ENCODE results near the gene C1orf122.

The C1orf122 gene

DNA sequence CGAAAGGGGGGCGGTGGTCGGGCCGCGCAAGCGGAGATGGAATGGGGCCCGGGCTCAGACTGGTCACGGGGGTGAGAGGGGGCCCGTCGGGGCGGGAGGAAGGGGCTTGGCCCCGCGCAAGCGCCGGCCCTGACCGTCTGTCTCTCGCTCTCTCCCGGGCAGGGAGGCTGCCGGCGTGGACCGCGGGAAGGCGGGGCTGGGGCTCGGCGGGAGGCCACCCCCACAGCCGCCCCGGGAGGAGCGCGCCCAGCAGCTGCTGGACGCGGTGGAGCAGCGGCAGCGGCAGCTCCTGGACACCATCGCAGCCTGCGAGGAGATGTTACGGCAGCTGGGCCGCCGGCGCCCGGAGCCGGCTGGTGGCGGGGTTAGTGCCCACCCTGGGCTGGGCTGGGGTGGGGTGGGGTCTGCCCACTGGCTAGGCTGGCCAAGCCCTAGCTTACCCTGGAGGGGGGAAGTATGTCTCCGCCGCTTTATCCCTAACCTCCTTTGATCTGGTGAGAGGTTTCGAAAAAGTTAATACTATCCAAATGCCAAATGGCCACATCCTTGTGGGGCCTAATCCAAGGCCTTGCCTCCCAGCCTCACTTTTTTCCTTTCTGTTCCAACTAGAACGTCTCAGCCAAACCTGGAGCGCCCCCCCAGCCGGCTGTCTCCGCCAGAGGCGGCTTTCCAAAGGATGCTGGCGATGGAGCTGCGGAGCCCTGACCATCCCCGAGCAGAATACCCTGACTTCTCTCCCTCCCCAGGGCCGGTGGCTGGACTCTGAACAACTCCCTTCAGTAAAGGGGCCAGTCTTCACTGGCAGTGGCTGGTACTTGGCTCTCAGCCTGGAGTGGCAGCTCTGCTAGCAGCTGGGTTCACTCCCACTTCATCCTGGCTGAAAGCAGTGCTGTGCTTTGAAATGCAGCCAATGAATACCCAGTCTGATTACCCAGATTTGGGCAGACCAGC, 1.1 kb downstream of the C1orf122 start:
- H3K36me3 ChIP-seq (ENCODE audit: insufficient read depth, low read length) = peaks cover 31% of the 10 kb centered on the region

DNA sequence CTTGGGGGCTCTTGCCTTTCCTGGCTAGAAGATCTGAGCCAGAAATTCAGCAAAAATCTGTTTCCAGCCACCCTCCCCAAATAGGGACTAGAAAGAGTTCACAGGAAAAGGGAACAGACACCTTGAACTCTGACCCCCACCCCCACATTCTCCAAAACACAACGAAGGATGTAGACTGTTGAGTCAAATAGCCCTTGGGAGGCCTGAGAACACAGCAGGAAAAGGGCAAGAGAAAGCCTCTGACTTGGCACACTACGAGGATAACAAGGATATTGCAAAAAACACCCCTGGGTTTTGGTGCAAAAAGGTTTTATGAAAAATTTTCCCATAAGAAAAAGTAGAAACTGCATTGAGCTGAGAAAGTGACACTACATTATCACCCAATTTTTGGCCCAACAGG, 2.4 kb downstream of the C1orf122 start:
- Histone ChIP-seq H3K9ac (ENCODE audit: low read length) (no peak overlapping the region), H3K36me3 (ENCODE audit: insufficient read depth, low read length) (peaks cover 23% of the 10 kb centered on the region), H3K9me3 (ENCODE audit: low read length) (no peaks in the 10 kb centered on the region), H3K4me3 (ENCODE audit: low read depth in 1 of 2, low read length in 2 of 2) (no peak overlapping the region), H3K27me3 (ENCODE audit: control insufficient read depth in 1 of 2, insufficient read depth in 2 of 2, low read length in 2 of 2) (no peaks in the 10 kb centered on the region), H3K27ac (ENCODE audit: low read depth, low read length) (no peak overlapping the region), H3K4me1 (ENCODE audit: insufficient read depth, low read length) (peaks cover 24% of the 10 kb centered on the region)

More for the DNA sequence above, 1.1 kb downstream of the C1orf122 start:
- Histone ChIP-seq H3K4me3 (ENCODE audit: low read depth in 1 of 2, low read length in 2 of 2) (peak overlapping the region; percentile 63 to 67), H3K9me3 (ENCODE audit: low read length) (no peaks in the 10 kb centered on the region), H3K27me3 (ENCODE audit: control insufficient read depth in 1 of 2, insufficient read depth in 2 of 2, low read length in 2 of 2) (no peaks in the 10 kb centered on the region), H3K9ac (ENCODE audit: low read length) (peak overlapping the region; percentile 63), H3K27ac (ENCODE audit: low read depth, low read length) (peak overlapping the region; percentile 62), H3K4me1 (ENCODE audit: insufficient read depth, low read length) (peaks cover 24% of the 10 kb centered on the region)

DNA sequence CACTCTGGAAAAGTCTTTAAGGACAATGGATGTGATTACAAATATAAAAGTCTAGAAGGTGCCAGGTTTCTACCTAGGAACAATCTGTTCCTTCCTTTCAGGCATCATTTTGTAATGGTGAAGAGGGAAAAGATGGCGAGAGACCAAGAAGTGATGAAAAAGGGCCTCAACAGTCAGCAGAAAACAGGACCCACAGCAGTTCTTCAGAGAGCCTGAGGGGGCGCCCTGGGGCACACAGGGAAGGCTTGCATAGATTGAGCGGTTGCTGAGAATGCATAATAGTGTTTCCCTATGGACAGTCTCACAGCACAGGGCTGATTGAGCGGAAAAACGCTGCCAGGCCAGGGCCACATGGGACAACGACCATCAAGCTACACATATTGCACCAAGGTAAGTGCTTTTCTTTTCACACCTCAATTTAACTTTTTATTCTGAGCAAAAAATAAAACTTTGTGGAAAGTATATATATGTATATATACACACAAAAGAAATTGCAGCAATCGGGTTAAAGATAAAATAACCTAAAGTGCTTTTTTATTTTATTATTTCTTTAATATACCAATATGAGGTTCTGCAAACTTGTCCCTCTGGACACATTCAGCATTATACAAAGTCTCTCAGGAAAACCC, 3.6 kb downstream of the C1orf122 start:
- Histone ChIP-seq H3K4me1 (ENCODE audit: insufficient read depth, low read length) (peaks cover 24% of the 10 kb centered on the region), H3K27me3 (ENCODE audit: control insufficient read depth in 1 of 2, insufficient read depth in 2 of 2, low read length in 2 of 2) (no peaks in the 10 kb centered on the region), H3K9me3 (ENCODE audit: low read length) (no peaks in the 10 kb centered on the region), H3K9ac (ENCODE audit: low read length) (no peak overlapping the region), H3K27ac (ENCODE audit: low read depth, low read length) (no peak overlapping the region), H3K36me3 (ENCODE audit: insufficient read depth, low read length) (peaks cover 25% of the 10 kb centered on the region), H3K4me3 (ENCODE audit: low read depth in 1 of 2, low read length in 2 of 2) (no peak overlapping the region)

- Histone ChIP-seq H3K27ac (ENCODE audit: low read depth, low read length) (no peak overlapping the region), H3K9ac (ENCODE audit: low read length) (no peak overlapping the region), H3K27me3 (ENCODE audit: control insufficient read depth in 1 of 2, insufficient read depth in 2 of 2, low read length in 2 of 2) (no peaks in the 10 kb centered on the region)
These were observed 6.0 kb downstream of the C1orf122 start for GRCh38 chr1:37813529-37814145.

GRCh38 chr1:37814252-37814651, 6.7 kb downstream of the C1orf122 start:
- Histone ChIP-seq H3K4me1 (ENCODE audit: insufficient read depth, low read length) (peaks cover 8% of the 10 kb centered on the region), H3K27ac (ENCODE audit: low read depth, low read length) (no peak overlapping the region), H3K4me3 (ENCODE audit: low read depth in 1 of 2, low read length in 2 of 2) (no peak overlapping the region), H3K27me3 (ENCODE audit: control insufficient read depth in 1 of 2, insufficient read depth in 2 of 2, low read length in 2 of 2) (no peaks in the 10 kb centered on the region), H3K36me3 (ENCODE audit: insufficient read depth, low read length) (peaks cover 28% of the 10 kb centered on the region), H3K9ac (ENCODE audit: low read length) (no peak overlapping the region), H3K9me3 (ENCODE audit: low read length) (no peaks in the 10 kb centered on the region)

More at GRCh38 chr1:37813529-37814145, 6.0 kb downstream of the C1orf122 start:
- H3K4me1 ChIP-seq (ENCODE audit: insufficient read depth, low read length) = peaks cover 12% of the 10 kb centered on the region
- H3K36me3 ChIP-seq (ENCODE audit: insufficient read depth, low read length) = peaks cover 28% of the 10 kb centered on the region
- H3K4me3 ChIP-seq (ENCODE audit: low read depth in 1 of 2, low read length in 2 of 2) = no peak overlapping the region
- no peaks in the 10 kb centered on the region for H3K9me3 ChIP-seq (ENCODE audit: low read length)

- peaks cover 43% of the 10 kb centered on the region for H3K36me3 ChIP-seq (ENCODE audit: insufficient read depth, low read length)
- H3K9ac ChIP-seq (ENCODE audit: low read length) = no peak overlapping the region
These were observed 9.9 kb downstream of the C1orf122 start for GRCh38 chr1:37817481-37817880.

GRCh38 chr1:37821481-37821880, 13.9 kb downstream of the C1orf122 start:
- Histone ChIP-seq H3K27ac (ENCODE audit: low read depth, low read length) (no peak overlapping the region), H3K9me3 (ENCODE audit: low read length) (no peaks in the 10 kb centered on the region), H3K27me3 (ENCODE audit: control insufficient read depth in 1 of 2, insufficient read depth in 2 of 2, low read length in 2 of 2) (no peaks in the 10 kb centered on the region), H3K36me3 (ENCODE audit: insufficient read depth, low read length) (peaks cover 44% of the 10 kb centered on the region), H3K9ac (ENCODE audit: low read length) (no peak overlapping the region), H3K4me3 (ENCODE audit: low read depth in 1 of 2, low read length in 2 of 2) (no peak overlapping the region), H3K4me1 (ENCODE audit: insufficient read depth, low read length) (no peaks in the 10 kb centered on the region)

More at GRCh38 chr1:37817481-37817880, 9.9 kb downstream of the C1orf122 start:
- no peaks in the 10 kb centered on the region for H3K27me3 ChIP-seq (ENCODE audit: control insufficient read depth in 1 of 2, insufficient read depth in 2 of 2, low read length in 2 of 2)
- H3K9me3 ChIP-seq (ENCODE audit: low read length) = no peaks in the 10 kb centered on the region
- no peaks in the 10 kb centered on the region for H3K4me1 ChIP-seq (ENCODE audit: insufficient read depth, low read length)
- no peak overlapping the region for H3K4me3 ChIP-seq (ENCODE audit: low read depth in 1 of 2, low read length in 2 of 2)
- no peak overlapping the region for H3K27ac ChIP-seq (ENCODE audit: low read depth, low read length)

DNA sequence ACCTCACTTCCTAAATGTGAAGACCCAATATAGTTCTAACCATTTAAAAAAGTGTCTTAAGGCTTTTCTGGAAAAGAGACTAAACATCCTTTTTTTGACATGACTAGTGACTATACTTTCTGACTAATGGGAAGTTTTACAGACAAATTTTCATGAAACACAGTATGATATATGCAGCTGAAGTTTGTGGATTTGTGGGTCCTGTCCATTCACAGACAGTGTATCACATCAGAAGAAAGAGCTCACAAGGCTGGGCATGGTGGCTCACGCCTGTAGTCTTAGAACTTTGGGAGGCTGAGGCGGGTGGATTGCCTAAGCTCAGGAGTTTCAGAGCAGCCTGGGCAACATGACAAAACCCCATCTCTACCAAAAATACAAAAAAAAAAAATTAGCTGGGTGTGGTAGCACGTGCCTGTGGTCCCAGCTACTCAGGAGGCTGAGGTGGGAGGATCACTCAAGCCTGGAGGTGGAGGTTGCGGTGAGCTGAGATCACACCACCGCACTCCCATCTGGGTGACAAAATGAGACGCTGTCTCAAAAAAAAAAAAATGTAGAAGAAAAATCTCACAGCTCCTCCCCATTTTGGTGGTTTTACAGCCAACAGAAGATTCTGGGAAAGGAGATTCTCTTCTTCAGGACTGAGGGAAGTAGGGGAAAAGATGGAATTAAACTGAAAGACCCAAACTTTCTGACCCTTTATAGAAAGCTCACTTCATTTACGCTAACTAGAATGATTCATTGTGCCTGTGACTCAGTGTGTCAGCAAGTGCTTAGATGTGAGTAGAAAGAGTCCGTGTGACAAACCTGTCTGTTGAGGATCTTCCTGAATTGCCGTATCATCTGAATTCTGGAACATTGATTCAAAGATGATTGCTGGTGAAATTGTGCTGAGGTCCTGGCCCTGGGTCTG, 15.6 kb downstream of the C1orf122 start:
- Histone ChIP-seq H3K9me3 (ENCODE audit: low read length) (no peaks in the 10 kb centered on the region), H3K36me3 (ENCODE audit: insufficient read depth, low read length) (peaks cover 37% of the 10 kb centered on the region), H3K27ac (ENCODE audit: low read depth, low read length) (no peak overlapping the region), H3K9ac (ENCODE audit: low read length) (no peak overlapping the region), H3K4me3 (ENCODE audit: low read depth in 1 of 2, low read length in 2 of 2) (no peak overlapping the region), H3K4me1 (ENCODE audit: insufficient read depth, low read length) (no peaks in the 10 kb centered on the region), H3K27me3 (ENCODE audit: control insufficient read depth in 1 of 2, insufficient read depth in 2 of 2, low read length in 2 of 2) (no peaks in the 10 kb centered on the region)

GRCh38 chr1:37824001-37824400, 16.4 kb downstream of the C1orf122 start:
- Histone ChIP-seq H3K4me1 (ENCODE audit: insufficient read depth, low read length) (no peaks in the 10 kb centered on the region), H3K27me3 (ENCODE audit: control insufficient read depth in 1 of 2, insufficient read depth in 2 of 2, low read length in 2 of 2) (no peaks in the 10 kb centered on the region), H3K4me3 (ENCODE audit: low read depth in 1 of 2, low read length in 2 of 2) (no peak overlapping the region), H3K36me3 (ENCODE audit: insufficient read depth, low read length) (peaks cover 37% of the 10 kb centered on the region), H3K9me3 (ENCODE audit: low read length) (no peaks in the 10 kb centered on the region), H3K9ac (ENCODE audit: low read length) (no peak overlapping the region), H3K27ac (ENCODE audit: low read depth, low read length) (no peak overlapping the region)

DNA sequence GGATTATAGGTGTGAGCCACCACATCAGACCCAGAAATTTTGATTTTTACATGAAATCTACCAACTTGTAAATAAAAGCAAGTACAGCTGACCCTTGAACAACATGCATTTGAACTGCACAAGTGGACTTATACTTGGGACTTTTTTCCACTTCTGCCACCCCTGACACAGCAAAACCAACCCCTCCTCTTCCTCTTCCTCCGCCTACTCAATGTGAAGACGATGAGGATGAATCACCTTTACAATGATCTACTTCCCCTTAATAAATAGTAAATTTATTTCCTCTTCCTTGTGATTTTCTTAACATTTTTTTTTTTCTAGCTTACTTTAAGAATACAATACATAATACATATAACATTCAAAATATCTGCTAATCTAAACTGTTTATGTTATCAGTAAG, 17.9 kb downstream of the C1orf122 start:
- no peaks in the 10 kb centered on the region for H3K27me3 ChIP-seq (ENCODE audit: control insufficient read depth in 1 of 2, insufficient read depth in 2 of 2, low read length in 2 of 2)
- no peak overlapping the region for H3K9ac ChIP-seq (ENCODE audit: low read length)
- no peaks in the 10 kb centered on the region for H3K9me3 ChIP-seq (ENCODE audit: low read length)
- no peak overlapping the region for H3K4me3 ChIP-seq (ENCODE audit: low read depth in 1 of 2, low read length in 2 of 2)
- H3K4me1 ChIP-seq (ENCODE audit: insufficient read depth, low read length) = no peaks in the 10 kb centered on the region
- no peak overlapping the region for H3K27ac ChIP-seq (ENCODE audit: low read depth, low read length)
- peaks cover 34% of the 10 kb centered on the region for H3K36me3 ChIP-seq (ENCODE audit: insufficient read depth, low read length)

Data from muscle layer of colon (tissue), 2 donors.